H9 (cell line): ENCODE data around the gene CRABP2. TPM values are rescaled to one million over a fixed set of nuclear protein-coding genes. Genes with fewer than 3 reads are reported as not detected.

Source experiments
- DNase-seq: peaks from one replicate; pipeline ENCODE4 v3.0.0-alpha.2; 2017
- H2AFZ ChIP-seq: one replicate; pipeline ENCODE4 v1.6.1; 2013; ENCODE audit warnings: mild to moderate bottlenecking, low read length, control low read depth, moderate library complexity
- H2AK5ac ChIP-seq: 2 replicates; pipeline ENCODE4 v1.6.1; 2013; ENCODE audit warnings: low read length, control low read depth, mixed read lengths; ENCODE audit not compliant: insufficient read length
- H2BK120ac ChIP-seq: one replicate; pipeline ENCODE4 v1.6.1; 2013; ENCODE audit warnings: low read depth, mild to moderate bottlenecking, low read length, control low read depth, inconsistent platforms; ENCODE audit not compliant: poor library complexity, severe bottlenecking
- H2BK12ac ChIP-seq: 2 replicates; pipeline ENCODE4 v1.6.1; 2013; ENCODE audit warnings: low read length, control low read depth, mixed read lengths, low read depth; ENCODE audit not compliant: insufficient read length
- H2BK15ac ChIP-seq: 2 replicates; pipeline ENCODE4 v1.6.1; 2013; ENCODE audit warnings: low read depth, low read length, control low read depth
- H2BK20ac ChIP-seq: one replicate; pipeline ENCODE4 v1.6.1; 2013; ENCODE audit warnings: low read depth, mild to moderate bottlenecking, low read length, control low read depth, inconsistent platforms; ENCODE audit not compliant: poor library complexity, severe bottlenecking
- H2BK5ac ChIP-seq: 2 replicates; pipeline ENCODE4 v1.6.1; 2013; ENCODE audit warnings: low read length, control low read depth, mixed read lengths; ENCODE audit not compliant: insufficient read length
- H3K14ac ChIP-seq: 2 replicates; pipeline ENCODE4 v1.6.1; 2013; ENCODE audit warnings: low read length, control low read depth; ENCODE audit not compliant: insufficient read depth
- H3K18ac ChIP-seq: 2 replicates; pipeline ENCODE4 v1.6.1; 2013; ENCODE audit warnings: low read depth, mild to moderate bottlenecking, mixed read lengths, low read length, control low read depth; ENCODE audit not compliant: insufficient read length
- H3K23ac ChIP-seq: 2 replicates; pipeline ENCODE4 v1.6.1; 2013; ENCODE audit warnings: low read length, control low read depth, mixed read lengths, low read depth; ENCODE audit not compliant: insufficient read length
- H3K23me2 ChIP-seq: 2 replicates; pipeline ENCODE4 v1.6.1; 2013; ENCODE audit warnings: low read depth, mild to moderate bottlenecking, mixed read lengths, low read length, control low read depth; ENCODE audit not compliant: insufficient read length, poor library complexity, severe bottlenecking
- H3K27ac ChIP-seq: 2 replicates; pipeline ENCODE4 v1.5.1; 2013; ENCODE audit warnings: low read length, control low read depth, mixed read lengths, low read depth; ENCODE audit not compliant: insufficient read length
- H3K27me3 ChIP-seq: 2 replicates; pipeline ENCODE4 v1.6.1; 2013; ENCODE audit warnings: low read length, control low read depth, inconsistent platforms; ENCODE audit not compliant: insufficient read depth
- H3K4ac ChIP-seq: 2 replicates; pipeline ENCODE4 v1.6.1; 2013; ENCODE audit warnings: low read depth, mild to moderate bottlenecking, control low read depth, inconsistent platforms, low read length, moderate library complexity
- H3K4me1 ChIP-seq: 2 replicates; pipeline ENCODE4 v1.6.1; 2013; ENCODE audit warnings: low read length, control low read depth, inconsistent platforms; ENCODE audit not compliant: insufficient read depth
- H3K4me2 ChIP-seq: 2 replicates; pipeline ENCODE4 v1.6.1; 2013; ENCODE audit warnings: low read length, control low read depth, mixed read lengths; ENCODE audit not compliant: insufficient read length, insufficient read depth
- H3K56ac ChIP-seq: 2 replicates; pipeline ENCODE4 v1.6.1; 2013; ENCODE audit warnings: low read depth, mild to moderate bottlenecking, mixed read lengths, low read length, control low read depth; ENCODE audit not compliant: insufficient read length
- H3K79me1 ChIP-seq: 2 replicates; pipeline ENCODE4 v1.6.1; 2013; ENCODE audit warnings: low read depth, mild to moderate bottlenecking, moderate library complexity, low read length, control low read depth, inconsistent platforms; ENCODE audit not compliant: insufficient read depth, poor library complexity, severe bottlenecking
- H3K79me2 ChIP-seq: 2 replicates; pipeline ENCODE4 v1.6.1; 2013; ENCODE audit warnings: low read length, control low read depth, inconsistent platforms; ENCODE audit not compliant: insufficient read depth
- H3K9ac ChIP-seq: 2 replicates; pipeline ENCODE4 v1.6.1; 2013; ENCODE audit warnings: low read length, control low read depth, mixed read lengths; ENCODE audit not compliant: insufficient read length; ENCODE audit errors: extremely low read depth
- H3K9me3 ChIP-seq: one replicate; pipeline ENCODE4 v1.6.1; 2013; ENCODE audit warnings: low read depth, low read length, inconsistent platforms; ENCODE audit not compliant: control insufficient read depth
- H3T11ph ChIP-seq: one replicate; pipeline ENCODE4 v1.6.1; 2013; ENCODE audit warnings: mild to moderate bottlenecking, low read length, control low read depth, inconsistent platforms
- H4K20me1 ChIP-seq: one replicate; pipeline ENCODE4 v1.6.1; 2013; ENCODE audit not compliant: control insufficient read depth, insufficient read length, insufficient read depth
- H4K5ac ChIP-seq: 2 replicates; pipeline ENCODE4 v1.6.1; 2013; ENCODE audit warnings: low read depth, mild to moderate bottlenecking, mixed read lengths, low read length, control low read depth; ENCODE audit not compliant: insufficient read length
- H4K8ac ChIP-seq: replicated peaks from 2 replicates; pipeline ENCODE4 v1.6.1; 2013; ENCODE audit warnings: low read length, control low read depth, mixed read lengths, low read depth; ENCODE audit not compliant: insufficient read length
- H4K91ac ChIP-seq: 2 replicates; pipeline ENCODE4 v1.6.1; 2013; ENCODE audit warnings: low read depth, mild to moderate bottlenecking, moderate library complexity, mixed read lengths, low read length, control low read depth; ENCODE audit not compliant: insufficient read length
- H3K27ac Mint-ChIP-seq, 3 experiments: 2 replicates in 2 of 3; 3 replicates in 1 of 3; pipeline ENCODE4 v1.8.0; 2020 to 2021; ENCODE audit warnings: mixed read lengths in 3 of 3, mild to moderate bottlenecking in 1 of 3, moderate library complexity in 1 of 3
- H3K27me3 Mint-ChIP-seq: 2 replicates; pipeline ENCODE4 v1.8.0; 2021; ENCODE audit warnings: low read depth, mild to moderate bottlenecking, moderate library complexity, mixed read lengths
- H3K36me3 Mint-ChIP-seq, 3 experiments: 2 replicates in 2 of 3; 3 replicates in 1 of 3; pipeline ENCODE4 v1.8.0; 2020 to 2021; ENCODE audit warnings: low read depth in 3 of 3, mixed read lengths in 3 of 3; ENCODE audit not compliant: insufficient read depth in 1 of 3
- H3K4me1 Mint-ChIP-seq, 2 experiments: 2 replicates each; pipeline ENCODE4 v1.8.0; 2020; ENCODE audit warnings: mixed read lengths in 2 of 2
- H3K4me3 Mint-ChIP-seq, 2 experiments: 2 replicates in 1 of 2; 3 replicates in 1 of 2; pipeline ENCODE4 v1.8.0; 2020 to 2021; ENCODE audit warnings: mild to moderate bottlenecking in 2 of 2, mixed read lengths in 2 of 2, moderate library complexity in 1 of 2
- H3K9me3 Mint-ChIP-seq, 2 experiments: 2 replicates in 1 of 2; 3 replicates in 1 of 2; pipeline ENCODE4 v1.8.0; 2020; ENCODE audit warnings: mild to moderate bottlenecking in 2 of 2, mixed read lengths in 2 of 2, moderate library complexity in 1 of 2
- WGBS: extraction: QIAGEN DNeasy Blood & Tissue Kit; methylation state at CpG from one replicate; pipeline ENCODE4 v1.1.7; 2013; ENCODE audit warnings: missing lambda C conversion rate, low lambda C conversion rate, mixed read lengths; ENCODE audit not compliant: insufficient read length; ENCODE audit errors: extremely low coverage; 5-methylcytosine and 5-hydroxymethylcytosine counted together
- total RNA-seq: library from RNA; stranded (reverse); gene quantifications from 2 replicates; pipeline ENCODE4 v1.2.1, GENCODE V29; 2021
- TF ChIP-seq, protein P1 (sequence below): fragments of 200-600 bp; sonication (generic); conservative IDR thresholded peaks from 3 replicates; pipeline ENCODE4 v1.8.0; 2021; ENCODE audit warnings: antibody characterized with exemption, mild to moderate bottlenecking

Gene CRABP2
- total RNA-seq, 1 experiment from 2014 or later: 184 TPM

DNA sequence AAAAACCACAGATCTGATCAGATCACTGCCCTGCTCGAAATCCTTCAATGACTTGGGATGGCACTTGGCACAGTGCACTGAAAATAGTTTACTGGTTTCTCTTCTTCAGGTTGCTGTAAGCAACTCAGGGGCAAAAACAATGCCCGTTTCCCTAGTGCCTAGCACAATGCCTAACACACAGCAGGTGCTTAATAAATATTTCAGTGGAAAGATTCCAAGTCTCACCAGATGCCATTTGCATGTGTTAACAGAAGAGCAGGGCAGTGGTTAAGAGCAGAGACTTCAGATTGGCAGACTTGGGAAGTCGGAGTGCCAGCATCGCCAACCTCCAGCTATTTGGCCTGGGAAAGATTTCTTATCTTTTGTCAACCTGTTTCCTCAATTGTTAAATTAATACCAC, 12.0 kb upstream of the CRABP2 start:
- Histone ChIP-seq H3K14ac (no peak overlapping the region), H4K20me1 (no peaks in the 10 kb centered on the region), H3K18ac (no peak overlapping the region), H2AK5ac (no peak overlapping the region), H3K79me1 (no peaks in the 10 kb centered on the region), H2BK120ac (no peak overlapping the region), H3K23ac (no peak overlapping the region), H3T11ph (no peak overlapping the region), H3K9me3 (no peaks in the 10 kb centered on the region), H2AFZ (no peak overlapping the region), H2BK20ac (no peak overlapping the region), H4K8ac (no peak overlapping the region), H3K23me2 (no peaks in the 10 kb centered on the region), H3K4ac (no peak overlapping the region), H4K91ac (no peak overlapping the region), H3K27ac (no peak overlapping the region), H2BK12ac (no peak overlapping the region), H3K79me2 (no peaks in the 10 kb centered on the region), H3K56ac (no peak overlapping the region), H4K5ac (no peak overlapping the region), H3K4me1 (no peaks in the 10 kb centered on the region), H3K4me2 (no peak overlapping the region), H3K27me3 (no peaks in the 10 kb centered on the region), H3K9ac (no peak overlapping the region), H2BK5ac (no peak overlapping the region), H2BK15ac (no peak overlapping the region)
- H3K4me3 Mint-ChIP-seq: no peak overlapping the region
- H3K9me3 Mint-ChIP-seq: no peaks in the 10 kb centered on the region
- peaks cover 5 to 33% (median 12%) of the 10 kb centered on the region in 3 experiments; a peak in 5 of 7 replicates for H3K36me3 Mint-ChIP-seq
- no CpG with 5 or more reads among the region's 4 CpGs for WGBS
- peaks cover 3% of the 10 kb centered on the region for H3K27me3 Mint-ChIP-seq
- peak overlapping the region in 1 of 3 experiments; percentile 1; a peak in 1 of 7 replicates for H3K27ac Mint-ChIP-seq
- peaks cover 13 to 21% of the 10 kb centered on the region in 2 experiments for H3K4me1 Mint-ChIP-seq
- TF ChIP-seq, protein P1, sequence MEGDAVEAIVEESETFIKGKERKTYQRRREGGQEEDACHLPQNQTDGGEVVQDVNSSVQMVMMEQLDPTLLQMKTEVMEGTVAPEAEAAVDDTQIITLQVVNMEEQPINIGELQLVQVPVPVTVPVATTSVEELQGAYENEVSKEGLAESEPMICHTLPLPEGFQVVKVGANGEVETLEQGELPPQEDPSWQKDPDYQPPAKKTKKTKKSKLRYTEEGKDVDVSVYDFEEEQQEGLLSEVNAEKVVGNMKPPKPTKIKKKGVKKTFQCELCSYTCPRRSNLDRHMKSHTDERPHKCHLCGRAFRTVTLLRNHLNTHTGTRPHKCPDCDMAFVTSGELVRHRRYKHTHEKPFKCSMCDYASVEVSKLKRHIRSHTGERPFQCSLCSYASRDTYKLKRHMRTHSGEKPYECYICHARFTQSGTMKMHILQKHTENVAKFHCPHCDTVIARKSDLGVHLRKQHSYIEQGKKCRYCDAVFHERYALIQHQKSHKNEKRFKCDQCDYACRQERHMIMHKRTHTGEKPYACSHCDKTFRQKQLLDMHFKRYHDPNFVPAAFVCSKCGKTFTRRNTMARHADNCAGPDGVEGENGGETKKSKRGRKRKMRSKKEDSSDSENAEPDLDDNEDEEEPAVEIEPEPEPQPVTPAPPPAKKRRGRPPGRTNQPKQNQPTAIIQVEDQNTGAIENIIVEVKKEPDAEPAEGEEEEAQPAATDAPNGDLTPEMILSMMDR: no peak
- DNase-seq: no peak
